HCT116 (cell line): ENCODE results near the gene MTUS2. TPM values are rescaled to one million over a fixed set of nuclear protein-coding genes. Genes with fewer than 3 reads are reported as not detected.

Experiments
- ATAC-seq: fragments of 200-7000 bp; cut with Tn5 transposase; 2 replicates; pipeline ENCODE4 v1.9.1; 2020; ENCODE audit warnings: mild to moderate bottlenecking, moderate library complexity
- BruUV-seq: library from RNA; stranded (reverse); fragments of 400-500 nt; replicated peaks from 2 replicates; lab custom pipeline; 2021; lab: Mats Ljungman, UMichigan
- CTCF ChIA-PET: fragments of 300-600 bp; sonication (Branson Sonifier 250); formaldehyde crosslinking; loops from one replicate; lab custom pipeline; 2021; ENCODE audit warnings: antibody characterized with exemption; lab: Charles Lee
- POLR2A ChIA-PET: fragments of 300-600, 350-600 bp; sonication (Branson Sonifier 250); formaldehyde crosslinking; loops from one replicate; lab custom pipeline; 2021; ENCODE audit warnings: antibody characterized with exemption; lab: Charles Lee
- RAD21 ChIA-PET, 2 experiments: fragments of 300-600 bp; sonication (Branson Sonifier 250); formaldehyde crosslinking; loops; one replicate each; lab custom pipeline; 2023; ENCODE audit warnings: low total read pairs in 2 of 2; ENCODE audit not compliant: uncharacterized antibody in 2 of 2, unreplicated experiment in 2 of 2, low non-redundant PET in 1 of 2; lab: Charles Lee
- DNase-seq: peaks from one replicate; pipeline ENCODE4 v3.0.0-alpha.2; 2010; ENCODE audit warnings: low read depth, low spot score
- H2AFZ ChIP-seq: fragments of 200-600 bp; shearing (Covaris generic), sonication (generic); 2 replicates; pipeline ENCODE4 v1.6.1; 2017; ENCODE audit warnings: low read depth, mixed run types, mixed read lengths, antibody characterized with exemption, low read length; ENCODE audit not compliant: poor library complexity, severe bottlenecking
- H3K27ac ChIP-seq: 2 replicates; pipeline ENCODE4 v1.5.1; 2012; ENCODE audit warnings: low read depth, low read length
- H3K27me3 ChIP-seq: fragments of 200-600 bp; sonication (generic); 2 replicates; pipeline ENCODE4 v1.6.1; 2016; ENCODE audit warnings: mixed run types, low read length, mixed read lengths; ENCODE audit not compliant: insufficient read depth
- H3K36me3 ChIP-seq, 2 experiments: fragments of 200-500 bp in 1 of 2; fragments of 200-600 bp in 1 of 2; sonication (Bioruptor generic) in 1 of 2; sonication (generic) in 1 of 2; 2 replicates each; pipeline versions ENCODE4 v1.5.1 to v1.6.1; 2014 to 2016; ENCODE audit warnings: low read length in 2 of 2, inconsistent platforms in 1 of 2, mixed read lengths in 1 of 2, mixed run types in 1 of 2; ENCODE audit not compliant: insufficient read depth in 2 of 2, control insufficient read depth in 1 of 2
- H3K4me1 ChIP-seq, 2 experiments: fragments of 200-600 bp in 1 of 2; sonication (generic) in 1 of 2; 2 replicates each; pipeline versions ENCODE4 v1.5.1 to v1.6.1; 2012 to 2017; ENCODE audit warnings: low read length in 2 of 2, inconsistent platforms in 1 of 2, mild to moderate bottlenecking in 1 of 2, mixed read lengths in 1 of 2, mixed run types in 1 of 2, moderate library complexity in 1 of 2; ENCODE audit not compliant: insufficient read depth in 2 of 2, control insufficient read depth in 1 of 2
- H3K4me2 ChIP-seq: fragments of 200-600 bp; sonication (generic); 2 replicates; pipeline ENCODE4 v1.6.1; 2017; ENCODE audit warnings: mixed run types, low read length, mixed read lengths
- H3K4me3 ChIP-seq, 2 experiments: fragments of 200-600 bp in 1 of 2; sonication (generic) in 1 of 2; replicated peaks in 1 of 2; 2 replicates each; pipeline ENCODE4 v1.5.1; 2011 to 2016; ENCODE audit warnings: low read length in 2 of 2, control low read depth in 1 of 2, low read depth in 1 of 2, mild to moderate bottlenecking in 1 of 2, mixed read lengths in 1 of 2, mixed run types in 1 of 2
- H3K79me2 ChIP-seq: fragments of 200-600 bp; sonication (generic); 2 replicates; pipeline ENCODE4 v1.6.1; 2017; ENCODE audit warnings: mild to moderate bottlenecking, mixed run types, low read length, moderate library complexity, mixed read lengths; ENCODE audit not compliant: insufficient read depth
- H3K9ac ChIP-seq: fragments of 200-600 bp; sonication (generic); 2 replicates; pipeline ENCODE4 v1.6.1; 2016; ENCODE audit warnings: low read length, mixed read lengths
- H3K9me2 ChIP-seq: fragments of 200-600 bp; sonication (generic), shearing (Covaris generic); 2 replicates; pipeline ENCODE4 v1.6.1; 2017; ENCODE audit warnings: mixed run types, mild to moderate bottlenecking, moderate library complexity; ENCODE audit not compliant: insufficient read depth
- H3K9me3 ChIP-seq, 2 experiments: fragments of 200-500 bp in 1 of 2; fragments of 200-600 bp in 1 of 2; sonication (Bioruptor generic) in 1 of 2; sonication (generic) in 1 of 2; 2 replicates each; pipeline ENCODE4 v1.6.1; 2014 to 2017; ENCODE audit warnings: low read length in 2 of 2, mixed read lengths in 2 of 2, inconsistent platforms in 1 of 2, low read depth in 1 of 2, mild to moderate bottlenecking in 1 of 2, mixed run types in 1 of 2, moderate library complexity in 1 of 2; ENCODE audit not compliant: control insufficient read depth in 1 of 2, insufficient read depth in 1 of 2
- H4K20me1 ChIP-seq: fragments of 200-600 bp; sonication (generic), shearing (Covaris generic); 2 replicates; pipeline ENCODE4 v1.6.1; 2017; ENCODE audit warnings: mixed run types, mild to moderate bottlenecking, moderate library complexity; ENCODE audit not compliant: insufficient read depth
- ATF3 ChIP-seq: IDR thresholded peaks from 2 replicates; pipeline ENCODE4 v1.6.1; 2012
- CBX3 ChIP-seq: IDR thresholded peaks from 2 replicates; pipeline ENCODE4 v1.6.1; 2012; ENCODE audit warnings: low read depth
- CEBPB ChIP-seq: IDR thresholded peaks from 2 replicates; pipeline ENCODE4 v1.6.1; 2012; ENCODE audit warnings: low read depth
- CTCF ChIP-seq, 3 experiments: fragments of 200-600 bp in 1 of 3; sonication (generic) in 1 of 3; IDR thresholded peaks in 2 of 3; conservative IDR thresholded peaks in 1 of 3; 2 replicates each; pipeline ENCODE4 v1.5.1; 2012 to 2017; ENCODE audit warnings: low read depth in 2 of 3, low read length in 2 of 3, antibody characterized with exemption in 1 of 3, borderline replicate concordance in 1 of 3, control low read depth in 1 of 3, mild to moderate bottlenecking in 1 of 3, mixed read lengths in 1 of 3, mixed run types in 1 of 3, moderate library complexity in 1 of 3; ENCODE audit not compliant: insufficient read depth in 1 of 3
- EGR1 ChIP-seq: IDR thresholded peaks from 2 replicates; pipeline ENCODE4 v1.6.1; 2012; ENCODE audit warnings: low read depth
- ELF1 ChIP-seq: IDR thresholded peaks from 2 replicates; pipeline ENCODE4 v1.6.1; 2012; ENCODE audit warnings: low read depth, borderline replicate concordance
- EZH2 ChIP-seq: fragments of 200-600 bp; sonication (generic); IDR thresholded peaks from 2 replicates; pipeline ENCODE4 v1.6.1; 2017; ENCODE audit warnings: antibody characterized with exemption, mixed run types
- FOSL1 ChIP-seq: IDR thresholded peaks from 2 replicates; pipeline ENCODE4 v1.6.1; 2012; ENCODE audit warnings: low read depth
- JUND ChIP-seq: IDR thresholded peaks from 2 replicates; pipeline ENCODE4 v1.6.1; 2012
- POLR2AphosphoS5 ChIP-seq: IDR thresholded peaks from 2 replicates; pipeline ENCODE4 v1.6.1; 2011; ENCODE audit warnings: mild to moderate bottlenecking, low read depth, low read length, moderate library complexity
- RAD21 ChIP-seq: IDR thresholded peaks from 2 replicates; pipeline ENCODE4 v1.6.1; 2012; ENCODE audit warnings: low read depth, mild to moderate bottlenecking
- SIN3A ChIP-seq: IDR thresholded peaks from 2 replicates; pipeline ENCODE4 v1.6.1; 2012; ENCODE audit warnings: low read depth
- SP1 ChIP-seq: IDR thresholded peaks from 2 replicates; pipeline ENCODE4 v1.6.1; 2012; ENCODE audit warnings: low read depth
- SRF ChIP-seq: IDR thresholded peaks from 2 replicates; pipeline ENCODE4 v1.6.1; 2012; ENCODE audit warnings: low read depth
- TCF7L2 ChIP-seq: IDR thresholded peaks from 2 replicates; pipeline ENCODE4 v1.7.0; 2011; ENCODE audit warnings: borderline replicate concordance, inconsistent platforms; ENCODE audit not compliant: insufficient read depth, insufficient read length; ENCODE audit errors: extremely low read depth
- YY1 ChIP-seq: IDR thresholded peaks from 2 replicates; pipeline ENCODE4 v1.6.1; 2011; ENCODE audit warnings: low read length, low read depth, moderate library complexity, mild to moderate bottlenecking; ENCODE audit not compliant: insufficient replicate concordance; ENCODE audit errors: extremely low read depth
- ZBTB33 ChIP-seq: IDR thresholded peaks from 2 replicates; pipeline ENCODE4 v1.6.1; 2011; ENCODE audit warnings: mild to moderate bottlenecking, low read length, moderate library complexity; ENCODE audit not compliant: insufficient replicate concordance; ENCODE audit errors: extremely low read depth
- ZFX ChIP-seq: fragments of 450-650 bp; IDR thresholded peaks from 2 replicates; pipeline ENCODE4 v1.6.1; 2017
- intact Hi-C: fragments of 100-400 bp; cut with micrococcal nuclease; formaldehyde crosslinking; loops from 2 replicates; pipeline ENCODE4 v1.10.0; 2022
- total RNA-seq: library from RNA; stranded (reverse); gene quantifications from one replicate; pipeline ENCODE4 v1.2.1, GENCODE V29; 2021; ENCODE audit not compliant: unreplicated experiment
- TF ChIP-seq, protein P1 (sequence below): IDR thresholded peaks from 2 replicates; pipeline ENCODE4 v1.6.1; 2012; ENCODE audit warnings: low read depth
- TF ChIP-seq, protein P2 (sequence below): IDR thresholded peaks from 2 replicates; pipeline ENCODE4 v1.6.1; 2012

Gene MTUS2
- total RNA-seq, 1 experiment from 2014 or later: 0.02 TPM

- Histone ChIP-seq H4K20me1 (no peaks in the 10 kb centered on the region), H3K9me2 (no peaks in the 10 kb centered on the region), H3K79me2 (no peaks in the 10 kb centered on the region), H3K27me3 (no peaks in the 10 kb centered on the region), H3K9me3 (no peaks in the 10 kb centered on the region), H3K36me3 (peaks cover 25 to 32% of the 10 kb centered on the region in 2 experiments), H3K9ac (no peak overlapping the region), H3K4me1 (no peaks in the 10 kb centered on the region), H3K27ac (no peak overlapping the region), H3K4me3 (no peak overlapping the region), H3K4me2 (no peak overlapping the region), H2AFZ (no peak overlapping the region)
- POLR2A ChIA-PET: no interaction called here
- ATAC-seq (no peak), DNase-seq (no peak)
- TF ChIP-seq ZBTB33: no peak
- no peak for TF ChIP-seq ATF3
- TF ChIP-seq EGR1: no peak
- TF ChIP-seq JUND: no peak
- TF ChIP-seq CTCF (IDR thresholded peaks at IDR 0.05 in 2 of 3, conservative IDR thresholded peaks at IDR 0.05 in 1 of 3; ENCODE audit: borderline replicate concordance in 1 of 3, insufficient read depth in 1 of 3, low read depth in 2 of 3, low read length in 2 of 3): no peak
- TF ChIP-seq RAD21: no peak
- TF ChIP-seq ELF1: no peak
- TF ChIP-seq, protein P1, sequence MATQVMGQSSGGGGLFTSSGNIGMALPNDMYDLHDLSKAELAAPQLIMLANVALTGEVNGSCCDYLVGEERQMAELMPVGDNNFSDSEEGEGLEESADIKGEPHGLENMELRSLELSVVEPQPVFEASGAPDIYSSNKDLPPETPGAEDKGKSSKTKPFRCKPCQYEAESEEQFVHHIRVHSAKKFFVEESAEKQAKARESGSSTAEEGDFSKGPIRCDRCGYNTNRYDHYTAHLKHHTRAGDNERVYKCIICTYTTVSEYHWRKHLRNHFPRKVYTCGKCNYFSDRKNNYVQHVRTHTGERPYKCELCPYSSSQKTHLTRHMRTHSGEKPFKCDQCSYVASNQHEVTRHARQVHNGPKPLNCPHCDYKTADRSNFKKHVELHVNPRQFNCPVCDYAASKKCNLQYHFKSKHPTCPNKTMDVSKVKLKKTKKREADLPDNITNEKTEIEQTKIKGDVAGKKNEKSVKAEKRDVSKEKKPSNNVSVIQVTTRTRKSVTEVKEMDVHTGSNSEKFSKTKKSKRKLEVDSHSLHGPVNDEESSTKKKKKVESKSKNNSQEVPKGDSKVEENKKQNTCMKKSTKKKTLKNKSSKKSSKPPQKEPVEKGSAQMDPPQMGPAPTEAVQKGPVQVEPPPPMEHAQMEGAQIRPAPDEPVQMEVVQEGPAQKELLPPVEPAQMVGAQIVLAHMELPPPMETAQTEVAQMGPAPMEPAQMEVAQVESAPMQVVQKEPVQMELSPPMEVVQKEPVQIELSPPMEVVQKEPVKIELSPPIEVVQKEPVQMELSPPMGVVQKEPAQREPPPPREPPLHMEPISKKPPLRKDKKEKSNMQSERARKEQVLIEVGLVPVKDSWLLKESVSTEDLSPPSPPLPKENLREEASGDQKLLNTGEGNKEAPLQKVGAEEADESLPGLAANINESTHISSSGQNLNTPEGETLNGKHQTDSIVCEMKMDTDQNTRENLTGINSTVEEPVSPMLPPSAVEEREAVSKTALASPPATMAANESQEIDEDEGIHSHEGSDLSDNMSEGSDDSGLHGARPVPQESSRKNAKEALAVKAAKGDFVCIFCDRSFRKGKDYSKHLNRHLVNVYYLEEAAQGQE: no peak
- no peak for TF ChIP-seq YY1
- no peak for TF ChIP-seq SIN3A
- TF ChIP-seq FOSL1: no peak
- no peak for TF ChIP-seq CEBPB
- TF ChIP-seq SP1: no peak
- TF ChIP-seq POLR2AphosphoS5: no peak
- TF ChIP-seq ZFX: no peak
- TF ChIP-seq EZH2: no peak
- no peak for TF ChIP-seq CBX3
- TF ChIP-seq TCF7L2: no peak
- no peak for TF ChIP-seq SRF
- TF ChIP-seq, protein P2, sequence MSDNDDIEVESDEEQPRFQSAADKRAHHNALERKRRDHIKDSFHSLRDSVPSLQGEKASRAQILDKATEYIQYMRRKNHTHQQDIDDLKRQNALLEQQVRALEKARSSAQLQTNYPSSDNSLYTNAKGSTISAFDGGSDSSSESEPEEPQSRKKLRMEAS: no peak
- BruUV-seq: no TSS peak
- intact Hi-C loops: no loop called here
- RAD21 ChIA-PET: no interaction called here
- CTCF ChIA-PET: no interaction called here
Observed at GRCh38 chr13:29526741-29527140, 706.6 kb downstream of the MTUS2 start.
